ENCODE results near the gene RAX2. TPM values are rescaled to one million over a fixed set of nuclear protein-coding genes. Genes with fewer than 3 reads are reported as not detected.
A peak's percentile ranks its signal among the peaks of the same experiment; 100 is the strongest.

The RAX2 gene
- total RNA-seq, 1 donor from 2014 or later, result not detected

- Mint-ChIP-seq H3K9me3 (ENCODE audit: unreplicated experiment) (peaks cover 2% of the 10 kb centered on the region), H3K36me3 (ENCODE audit: unreplicated experiment) (no peaks in the 10 kb centered on the region)
- no peak for TF ChIP-seq CTCF (IDR thresholded peaks at IDR 0.05; ENCODE audit: partially characterized antibody, unreplicated experiment)
Observed at GRCh38 chr19:3721887-3722442, 50.1 kb downstream of the RAX2 start.

GRCh38 chr19:3721131-3721886 lies 50.7 kb downstream of the RAX2 start:
- H3K36me3 Mint-ChIP-seq (ENCODE audit: unreplicated experiment), result no peaks in the 10 kb centered on the region
- DNase-seq, result peak; percentile 97
- no peaks in the 10 kb centered on the region for H3K4me1 Mint-ChIP-seq (ENCODE audit: low read depth, unreplicated experiment)
- no peak for TF ChIP-seq CTCF (IDR thresholded peaks at IDR 0.05; ENCODE audit: partially characterized antibody, unreplicated experiment)
- H3K27me3 Mint-ChIP-seq (ENCODE audit: unreplicated experiment), result peaks cover 5% of the 10 kb centered on the region
- H3K4me3 Mint-ChIP-seq (ENCODE audit: unreplicated experiment), result no peak overlapping the region
- H3K27ac Mint-ChIP-seq (ENCODE audit: unreplicated experiment), result no peak overlapping the region
- H3K9me3 Mint-ChIP-seq (ENCODE audit: unreplicated experiment), result peaks cover 2% of the 10 kb centered on the region

More at GRCh38 chr19:3721887-3722442, 50.1 kb downstream of the RAX2 start:
- H3K4me3 Mint-ChIP-seq (ENCODE audit: unreplicated experiment), result no peak overlapping the region
- DNase-seq, result no peak
- peaks cover 3% of the 10 kb centered on the region for H3K27me3 Mint-ChIP-seq (ENCODE audit: unreplicated experiment)
- H3K4me1 Mint-ChIP-seq (ENCODE audit: low read depth, unreplicated experiment), result no peaks in the 10 kb centered on the region
- H3K27ac Mint-ChIP-seq (ENCODE audit: unreplicated experiment), result no peak overlapping the region

DNA sequence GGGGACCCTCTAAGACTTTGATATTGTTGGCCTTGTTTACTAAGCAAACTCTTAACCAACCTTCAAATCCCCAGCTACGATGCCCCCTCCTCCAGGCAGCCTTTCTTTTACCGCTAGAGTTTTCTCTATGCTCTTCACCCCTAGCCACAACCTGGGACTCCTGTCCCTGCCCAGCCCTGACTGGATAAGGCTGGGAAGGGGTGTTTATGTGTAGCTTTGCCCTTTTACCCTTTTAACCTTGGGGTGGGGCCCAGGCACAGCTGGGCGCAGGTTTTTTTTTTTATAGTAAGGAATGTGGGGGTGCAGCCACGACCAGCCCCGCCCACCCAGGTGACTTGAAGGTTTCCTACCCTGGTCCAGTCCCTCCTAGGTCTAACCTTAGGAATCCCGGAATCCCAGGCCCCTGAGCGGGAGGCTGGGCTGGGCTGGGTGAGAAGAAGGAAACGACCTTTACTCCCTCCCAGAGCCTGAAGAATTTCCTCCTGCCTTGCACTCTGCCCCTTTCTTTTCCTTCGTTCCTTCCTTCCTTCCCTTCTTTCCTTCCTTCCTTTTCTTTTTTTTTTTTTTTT lies 51.6 kb downstream of the RAX2 start:
- Mint-ChIP-seq H3K4me3 (ENCODE audit: unreplicated experiment) (no peak overlapping the region), H3K9me3 (ENCODE audit: unreplicated experiment) (peaks cover 2% of the 10 kb centered on the region), H3K36me3 (ENCODE audit: unreplicated experiment) (no peaks in the 10 kb centered on the region), H3K27me3 (ENCODE audit: unreplicated experiment) (peaks cover 5% of the 10 kb centered on the region), H3K4me1 (ENCODE audit: low read depth, unreplicated experiment) (no peaks in the 10 kb centered on the region), H3K27ac (ENCODE audit: unreplicated experiment) (no peak overlapping the region)
- TF ChIP-seq CTCF (IDR thresholded peaks at IDR 0.05; ENCODE audit: partially characterized antibody, unreplicated experiment), result no peak
- DNase-seq, result no peak

- H3K27me3 Mint-ChIP-seq (ENCODE audit: unreplicated experiment), result peaks cover 5% of the 10 kb centered on the region
- no peak overlapping the region for H3K27ac Mint-ChIP-seq (ENCODE audit: unreplicated experiment)
- H3K36me3 Mint-ChIP-seq (ENCODE audit: unreplicated experiment), result no peaks in the 10 kb centered on the region
- no peak for TF ChIP-seq CTCF (IDR thresholded peaks at IDR 0.05; ENCODE audit: partially characterized antibody, unreplicated experiment)
- DNase-seq, result no peak
- H3K4me1 Mint-ChIP-seq (ENCODE audit: low read depth, unreplicated experiment), result no peaks in the 10 kb centered on the region
- H3K4me3 Mint-ChIP-seq (ENCODE audit: unreplicated experiment), result no peak overlapping the region
- H3K9me3 Mint-ChIP-seq (ENCODE audit: unreplicated experiment), result peaks cover 4% of the 10 kb centered on the region
Observed at GRCh38 chr19:3719868-3720267, 52.2 kb downstream of the RAX2 start.

Other genes starting within 250 kb of the RAX2 start
- 2.5 TPM for gene TEKTIP1, start 233.1 kb downstream of the RAX2 start, total RNA-seq (ENCODE audit: unreplicated experiment)
- gene MFSD12, start 214.6 kb downstream of the RAX2 start, total RNA-seq (ENCODE audit: unreplicated experiment), result 134 TPM
- 55.3 TPM for gene HMG20B, start 199.3 kb downstream of the RAX2 start, total RNA-seq (ENCODE audit: unreplicated experiment)
- 0.20 TPM for gene GIPC3, start 186.8 kb downstream of the RAX2 start, total RNA-seq (ENCODE audit: unreplicated experiment)
- not detected for gene TBXA2R, start 165.4 kb downstream of the RAX2 start, total RNA-seq (ENCODE audit: unreplicated experiment)
- gene CACTIN, start 145.4 kb downstream of the RAX2 start, total RNA-seq (ENCODE audit: unreplicated experiment), result 29.7 TPM
- gene PIP5K1C, start 71.8 kb downstream of the RAX2 start, total RNA-seq (ENCODE audit: unreplicated experiment), result 169 TPM
- gene TJP3, start 63.8 kb downstream of the RAX2 start, total RNA-seq (ENCODE audit: unreplicated experiment), result 3.1 TPM
- 23.3 TPM for gene APBA3, start 10.5 kb downstream of the RAX2 start, total RNA-seq (ENCODE audit: unreplicated experiment)
- gene MRPL54, start 9.5 kb downstream of the RAX2 start, total RNA-seq (ENCODE audit: unreplicated experiment), result 33.0 TPM
- not detected for gene MATK, start 14.2 kb upstream of the RAX2 start, total RNA-seq (ENCODE audit: unreplicated experiment)
- gene ZFR2, start 96.8 kb upstream of the RAX2 start, total RNA-seq (ENCODE audit: unreplicated experiment), result 8.9 TPM
- gene ATCAY, start 108.5 kb upstream of the RAX2 start, total RNA-seq (ENCODE audit: unreplicated experiment), result 182 TPM
- 4.0 TPM for gene NMRK2, start 160.8 kb upstream of the RAX2 start, total RNA-seq (ENCODE audit: unreplicated experiment)
- 221 TPM for gene DAPK3, start 198.9 kb upstream of the RAX2 start, total RNA-seq (ENCODE audit: unreplicated experiment)
- gene EEF2, start 213.2 kb upstream of the RAX2 start, total RNA-seq (ENCODE audit: unreplicated experiment), result 2,255 TPM
- 95.8 TPM for gene PIAS4, start 235.5 kb upstream of the RAX2 start, total RNA-seq (ENCODE audit: unreplicated experiment)

Measured in glutamatergic neuron (in vitro differentiated cells).